ENCODE measurements around the gene CDH8.
"Not testable (repeated sequence)": the region's sequence is repeated elsewhere in the genome, so short reads cannot be mapped to it uniquely, and the experiment has no call there.

Gene CDH8

GRCh38 chr16:61923629-61924028 lies 112.6 kb downstream of the CDH8 start:
- no peak for TF ChIP-seq CTCF (IDR thresholded peaks at IDR 0.05; ENCODE audit: low read depth, low read length)
- no peaks in the 10 kb centered on the region for H3K4me1 ChIP-seq

GRCh38 chr16:61921373-61921772 lies 114.9 kb downstream of the CDH8 start:
- TF ChIP-seq CTCF (IDR thresholded peaks at IDR 0.05; ENCODE audit: low read depth, low read length), result no peak
- Histone ChIP-seq H3K4me1 (no peaks in the 10 kb centered on the region), H3K9me3 (no peaks in the 10 kb centered on the region), H3K4me3 (ENCODE audit: low read depth, low read length) (no peak overlapping the region), H3K36me3 (no peaks in the 10 kb centered on the region), H3K27me3 (no peaks in the 10 kb centered on the region)
- no peak for DNase-seq

More at GRCh38 chr16:61923629-61924028, 112.6 kb downstream of the CDH8 start:
- Histone ChIP-seq H3K4me3 (ENCODE audit: low read depth, low read length) (no peak overlapping the region), H3K27me3 (no peaks in the 10 kb centered on the region), H3K9me3 (no peaks in the 10 kb centered on the region; the same call in 1 of the 2 replicates), H3K36me3 (no peaks in the 10 kb centered on the region)
- no peak for DNase-seq

GRCh38 chr16:61917865-61918826 lies 118.1 kb downstream of the CDH8 start:
- DNase-seq; H3K4me3 ChIP-seq (ENCODE audit: low read depth, low read length): not testable (repeated sequence)

GRCh38 chr16:61915569-61915968 lies 120.7 kb downstream of the CDH8 start:
- Histone ChIP-seq H3K9me3 (no peaks in the 10 kb centered on the region; the same call in 1 of the 2 replicates), H3K36me3 (no peaks in the 10 kb centered on the region), H3K4me1 (no peaks in the 10 kb centered on the region), H3K4me3 (ENCODE audit: low read depth, low read length) (no peak overlapping the region), H3K27me3 (no peaks in the 10 kb centered on the region)
- no peak for DNase-seq
- no peak for TF ChIP-seq CTCF (IDR thresholded peaks at IDR 0.05; ENCODE audit: low read depth, low read length)

More at GRCh38 chr16:61917865-61918826, 118.1 kb downstream of the CDH8 start:
- H3K9me3 ChIP-seq, H3K4me1 ChIP-seq, H3K36me3 ChIP-seq, H3K27me3 ChIP-seq: not testable (repeated sequence)

- Histone ChIP-seq H3K4me3 (ENCODE audit: low read depth, low read length) (no peak overlapping the region), H3K4me1 (no peaks in the 10 kb centered on the region), H3K36me3 (no peaks in the 10 kb centered on the region), H3K27me3 (no peaks in the 10 kb centered on the region), H3K9me3 (no peaks in the 10 kb centered on the region)
- no peak for TF ChIP-seq CTCF (IDR thresholded peaks at IDR 0.05; ENCODE audit: low read depth, low read length)
- no peak for DNase-seq
These were observed 127.2 kb downstream of the CDH8 start for GRCh38 chr16:61909074-61909473.

- Histone ChIP-seq H3K36me3 (no peaks in the 10 kb centered on the region), H3K9me3 (no peaks in the 10 kb centered on the region), H3K27me3 (no peaks in the 10 kb centered on the region), H3K4me3 (ENCODE audit: low read depth, low read length) (no peak overlapping the region), H3K4me1 (no peaks in the 10 kb centered on the region)
- DNase-seq, result no peak
- TF ChIP-seq CTCF (IDR thresholded peaks at IDR 0.05; ENCODE audit: low read depth, low read length), result no peak
These were observed 127.8 kb downstream of the CDH8 start for GRCh38 chr16:61908426-61908825.

Data from BE2C (cell line).